Uterus (tissue), 4 donors: Measurements from ENCODE around the gene CPNE4. TPM values are rescaled to one million over a fixed set of nuclear protein-coding genes. Genes with fewer than 3 reads are reported as not detected.

ENCODE experiments used
- DNase-seq, 2 donors: peaks; one replicate each; pipeline ENCODE4 v3.0.0-alpha.2; 2019 to 2020
- H3K27ac ChIP-seq, 2 donors: fragments of 200-600 bp; sonication (generic); 1 replicate in 1 of 2; 2 replicates in 1 of 2; pipeline ENCODE4 v1.5.1; 2016 to 2018
- H3K27me3 ChIP-seq, 2 donors: fragments of 200-600 bp; sonication (generic); one replicate each; pipeline ENCODE4 v1.5.1; 2018 to 2019; ENCODE audit warnings: control low read depth in 1 of 2
- H3K36me3 ChIP-seq, 2 donors: fragments of 200-600 bp; sonication (generic); one replicate each; pipeline ENCODE4 v1.5.1; 2019; ENCODE audit warnings: control low read depth in 1 of 2
- H3K4me1 ChIP-seq, 2 donors: fragments of 200-600 bp; sonication (generic); one replicate each; pipeline ENCODE4 v1.5.1; 2018 to 2019; ENCODE audit warnings: control low read depth in 1 of 2
- H3K4me3 ChIP-seq, 2 donors: fragments of 200-600 bp; sonication (generic); 1 replicate in 1 of 2; 2 replicates in 1 of 2; pipeline ENCODE4 v1.5.1; 2018 to 2019; ENCODE audit warnings: mild to moderate bottlenecking in 1 of 2
- H3K9me3 ChIP-seq, 2 donors: fragments of 200-600 bp; sonication (generic); one replicate each; pipeline ENCODE4 v1.5.1; 2019; ENCODE audit warnings: control low read depth in 1 of 2
- POLR2A ChIP-seq, 2 donors: fragments of 450-650 bp; IDR thresholded peaks; one replicate each; pipeline ENCODE4 v1.6.1; 2016; ENCODE audit warnings: antibody characterized with exemption in 2 of 2, mild to moderate bottlenecking in 1 of 2, moderate library complexity in 1 of 2
- intact Hi-C: fragments of 100-400 bp; cut with DNase I; formaldehyde crosslinking; loops from one replicate; pipeline ENCODE4 v1.15.1; 2023; ENCODE audit warnings: low total_unique reads
- total RNA-seq, 4 donors: library from RNA; depleted of rRNA in 3 of 4; stranded (reverse); fragments of >200 nt in 3 of 4; gene quantifications; one replicate each; pipeline versions ENCODE4 v1.1.0 to v1.2.4, GENCODE V29; 2014 to 2023
- TF ChIP-seq, protein P1 (sequence below), 4 experiments: fragments of 200-600 bp in 2 of 4; fragments of 450-650 bp in 2 of 4; sonication (generic) in 2 of 4; IDR thresholded peaks; one replicate each; pipeline ENCODE4 v1.5.1; 2016 to 2019; ENCODE audit warnings: antibody characterized with exemption in 4 of 4, mild to moderate bottlenecking in 2 of 4, moderate library complexity in 1 of 4
- donor health status: DM: yes; HTN: yes; CAD: no.

Gene CPNE4
- total RNA-seq, 4 donors from 2014 or later = 0.35 TPM; not detected in 3

DNA sequence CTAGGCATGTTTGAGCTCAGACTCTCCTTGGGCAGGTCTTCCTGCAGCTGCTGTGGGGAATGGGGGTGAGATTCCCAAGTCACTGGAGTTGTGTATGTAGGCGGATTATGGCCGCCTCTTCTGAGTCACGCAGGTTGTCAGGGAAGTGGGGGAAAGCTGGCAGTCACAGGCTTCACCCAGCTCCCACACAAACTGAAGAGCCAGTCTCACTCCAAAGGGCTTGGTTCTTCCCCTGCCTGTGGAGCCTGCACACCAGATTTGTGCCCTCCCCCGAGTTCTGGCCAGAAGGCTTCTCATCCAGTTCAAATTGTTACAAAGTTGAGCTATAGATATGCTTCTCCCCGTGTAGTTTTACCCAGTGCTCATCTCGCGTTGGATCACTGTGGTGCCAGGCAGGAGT is 53.5 kb downstream of the CPNE4 start:
- H3K4me1 ChIP-seq = no peaks in the 10 kb centered on the region
- intact Hi-C loops = no loop called here
- no peak for DNase-seq
- H3K27me3 ChIP-seq = no peaks in the 10 kb centered on the region
- H3K4me3 ChIP-seq = no peak overlapping the region
- H3K9me3 ChIP-seq = no peaks in the 10 kb centered on the region
- no peak for TF ChIP-seq POLR2A (IDR thresholded peaks at IDR 0.05)
- TF ChIP-seq, protein P1, sequence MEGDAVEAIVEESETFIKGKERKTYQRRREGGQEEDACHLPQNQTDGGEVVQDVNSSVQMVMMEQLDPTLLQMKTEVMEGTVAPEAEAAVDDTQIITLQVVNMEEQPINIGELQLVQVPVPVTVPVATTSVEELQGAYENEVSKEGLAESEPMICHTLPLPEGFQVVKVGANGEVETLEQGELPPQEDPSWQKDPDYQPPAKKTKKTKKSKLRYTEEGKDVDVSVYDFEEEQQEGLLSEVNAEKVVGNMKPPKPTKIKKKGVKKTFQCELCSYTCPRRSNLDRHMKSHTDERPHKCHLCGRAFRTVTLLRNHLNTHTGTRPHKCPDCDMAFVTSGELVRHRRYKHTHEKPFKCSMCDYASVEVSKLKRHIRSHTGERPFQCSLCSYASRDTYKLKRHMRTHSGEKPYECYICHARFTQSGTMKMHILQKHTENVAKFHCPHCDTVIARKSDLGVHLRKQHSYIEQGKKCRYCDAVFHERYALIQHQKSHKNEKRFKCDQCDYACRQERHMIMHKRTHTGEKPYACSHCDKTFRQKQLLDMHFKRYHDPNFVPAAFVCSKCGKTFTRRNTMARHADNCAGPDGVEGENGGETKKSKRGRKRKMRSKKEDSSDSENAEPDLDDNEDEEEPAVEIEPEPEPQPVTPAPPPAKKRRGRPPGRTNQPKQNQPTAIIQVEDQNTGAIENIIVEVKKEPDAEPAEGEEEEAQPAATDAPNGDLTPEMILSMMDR (IDR thresholded peaks at IDR 0.05) = no peak
- no peaks in the 10 kb centered on the region for H3K36me3 ChIP-seq
- no peak overlapping the region for H3K27ac ChIP-seq

DNA sequence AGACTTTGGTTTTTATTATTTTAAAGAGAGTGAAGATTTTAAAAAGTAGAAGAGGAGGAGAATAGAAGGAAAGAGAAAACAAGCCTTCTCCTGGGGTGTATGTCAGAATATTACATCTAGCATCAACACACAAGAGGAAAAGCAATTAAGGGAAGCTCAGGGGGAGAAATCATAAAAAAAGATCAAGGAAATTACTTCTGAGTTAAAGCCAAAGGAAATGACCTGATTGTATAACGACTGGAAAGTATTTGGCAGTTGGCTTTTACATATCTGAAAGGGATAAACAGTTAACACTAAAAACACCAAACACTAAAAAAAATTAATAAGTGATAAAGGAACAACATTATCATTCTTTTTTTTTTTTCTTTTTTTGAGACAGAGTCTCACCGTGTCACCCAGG is 58.4 kb downstream of the CPNE4 start:
- intact Hi-C loops = no loop called here
- TF ChIP-seq POLR2A (IDR thresholded peaks at IDR 0.05) = no peak
- TF ChIP-seq, protein P1 (IDR thresholded peaks at IDR 0.05) = no peak
- DNase-seq = no peak

DNA sequence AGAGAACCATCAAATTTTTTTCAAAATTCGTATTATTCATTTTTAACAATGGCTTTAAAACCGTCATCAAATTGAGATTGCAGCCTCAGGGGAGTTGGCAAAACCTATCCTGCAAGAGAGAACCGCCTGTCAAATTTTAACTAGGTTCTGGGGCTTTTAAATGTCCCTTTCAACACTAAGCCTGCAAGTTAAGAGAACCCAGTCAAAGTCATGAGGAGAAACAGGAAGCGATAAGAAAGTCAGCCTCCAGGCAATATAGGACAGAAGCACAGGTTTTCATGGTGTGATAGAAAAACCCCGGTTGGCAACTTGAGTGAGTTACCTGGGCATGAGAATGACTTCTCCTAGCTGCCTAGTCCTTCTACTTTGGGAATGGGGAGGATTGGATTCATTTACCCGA is 59.8 kb downstream of the CPNE4 start:
- H3K27ac ChIP-seq = no peak overlapping the region
- no peak for TF ChIP-seq POLR2A (IDR thresholded peaks at IDR 0.05)
- TF ChIP-seq, protein P1 (IDR thresholded peaks at IDR 0.05) = no peak
- no peak for DNase-seq
- no peak overlapping the region for H3K4me3 ChIP-seq
- intact Hi-C loops = no loop called here
- no peaks in the 10 kb centered on the region for H3K4me1 ChIP-seq
- no peaks in the 10 kb centered on the region for H3K27me3 ChIP-seq
- H3K9me3 ChIP-seq = no peaks in the 10 kb centered on the region
- H3K36me3 ChIP-seq = no peaks in the 10 kb centered on the region

More for the DNA sequence above, 58.4 kb downstream of the CPNE4 start:
- H3K9me3 ChIP-seq = no peaks in the 10 kb centered on the region
- no peaks in the 10 kb centered on the region for H3K27me3 ChIP-seq
- H3K36me3 ChIP-seq = no peaks in the 10 kb centered on the region
- no peak overlapping the region for H3K4me3 ChIP-seq
- no peaks in the 10 kb centered on the region for H3K4me1 ChIP-seq
- H3K27ac ChIP-seq = no peak overlapping the region

DNA sequence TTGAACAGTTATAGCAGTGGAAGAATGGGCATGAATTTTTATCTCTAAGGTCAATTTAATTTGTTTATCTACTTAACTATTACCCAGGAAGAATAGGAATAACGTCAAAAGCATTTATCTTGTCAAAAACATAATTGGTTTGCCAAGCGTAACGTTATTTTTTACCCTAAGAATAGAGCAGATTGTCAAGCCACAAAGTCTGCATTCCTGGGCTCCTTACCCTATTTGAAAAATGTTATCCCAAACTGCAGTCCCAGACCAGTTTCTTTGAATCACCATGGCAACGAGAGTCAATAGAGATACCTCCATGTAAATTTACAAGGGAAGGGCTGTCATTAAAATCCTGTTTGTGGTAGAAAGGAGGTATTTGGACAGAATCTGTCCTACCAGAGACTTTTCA is 61.1 kb downstream of the CPNE4 start:
- no peaks in the 10 kb centered on the region for H3K36me3 ChIP-seq
- H3K4me3 ChIP-seq = no peak overlapping the region
- no peak for DNase-seq
- H3K27ac ChIP-seq = no peak overlapping the region
- no peaks in the 10 kb centered on the region for H3K27me3 ChIP-seq
- TF ChIP-seq, protein P1 (IDR thresholded peaks at IDR 0.05) = no peak
- TF ChIP-seq POLR2A (IDR thresholded peaks at IDR 0.05) = no peak
- intact Hi-C loops = no loop called here
- H3K4me1 ChIP-seq = no peaks in the 10 kb centered on the region
- H3K9me3 ChIP-seq = no peaks in the 10 kb centered on the region

DNA sequence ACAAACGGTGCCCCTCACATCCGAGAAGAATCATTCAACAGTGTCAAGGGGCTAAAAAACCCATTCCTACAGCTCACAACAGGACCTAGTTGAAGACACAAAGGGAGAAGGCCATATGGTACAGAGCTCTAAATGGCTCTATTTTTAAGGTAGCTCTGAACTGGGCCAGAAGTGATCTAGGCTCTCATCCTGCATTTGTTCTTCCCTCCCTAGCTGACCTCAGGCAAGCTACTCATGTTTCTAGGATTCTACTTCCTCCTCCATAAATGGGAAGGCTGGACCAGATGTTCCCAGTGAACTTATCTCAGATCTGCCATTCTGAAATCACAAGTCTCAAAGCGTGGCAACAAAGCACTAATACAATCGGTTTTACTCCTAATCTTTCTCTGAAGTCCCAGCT is 62.3 kb downstream of the CPNE4 start:
- Histone ChIP-seq H3K27me3 (no peaks in the 10 kb centered on the region), H3K4me1 (no peaks in the 10 kb centered on the region), H3K27ac (no peak overlapping the region), H3K4me3 (no peak overlapping the region), H3K9me3 (no peaks in the 10 kb centered on the region), H3K36me3 (no peaks in the 10 kb centered on the region)
- TF ChIP-seq, protein P1 (IDR thresholded peaks at IDR 0.05) = no peak
- intact Hi-C loops = no loop called here
- no peak for DNase-seq
